ENCODE results near the gene ACAP3. TPM values are rescaled to one million over a fixed set of nuclear protein-coding genes. Genes with fewer than 3 reads are reported as not detected.

Gene ACAP3, protein sequence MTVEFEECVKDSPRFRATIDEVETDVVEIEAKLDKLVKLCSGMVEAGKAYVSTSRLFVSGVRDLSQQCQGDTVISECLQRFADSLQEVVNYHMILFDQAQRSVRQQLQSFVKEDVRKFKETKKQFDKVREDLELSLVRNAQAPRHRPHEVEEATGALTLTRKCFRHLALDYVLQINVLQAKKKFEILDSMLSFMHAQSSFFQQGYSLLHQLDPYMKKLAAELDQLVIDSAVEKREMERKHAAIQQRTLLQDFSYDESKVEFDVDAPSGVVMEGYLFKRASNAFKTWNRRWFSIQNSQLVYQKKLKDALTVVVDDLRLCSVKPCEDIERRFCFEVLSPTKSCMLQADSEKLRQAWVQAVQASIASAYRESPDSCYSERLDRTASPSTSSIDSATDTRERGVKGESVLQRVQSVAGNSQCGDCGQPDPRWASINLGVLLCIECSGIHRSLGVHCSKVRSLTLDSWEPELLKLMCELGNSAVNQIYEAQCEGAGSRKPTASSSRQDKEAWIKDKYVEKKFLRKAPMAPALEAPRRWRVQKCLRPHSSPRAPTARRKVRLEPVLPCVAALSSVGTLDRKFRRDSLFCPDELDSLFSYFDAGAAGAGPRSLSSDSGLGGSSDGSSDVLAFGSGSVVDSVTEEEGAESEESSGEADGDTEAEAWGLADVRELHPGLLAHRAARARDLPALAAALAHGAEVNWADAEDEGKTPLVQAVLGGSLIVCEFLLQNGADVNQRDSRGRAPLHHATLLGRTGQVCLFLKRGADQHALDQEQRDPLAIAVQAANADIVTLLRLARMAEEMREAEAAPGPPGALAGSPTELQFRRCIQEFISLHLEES
- total RNA-seq (2022; extraction: Qiagen RNA extraction; ENCODE audit: low read depth) = 8.1 to 17.8 TPM (median 13.7 TPM) in 5 replicates

DNA sequence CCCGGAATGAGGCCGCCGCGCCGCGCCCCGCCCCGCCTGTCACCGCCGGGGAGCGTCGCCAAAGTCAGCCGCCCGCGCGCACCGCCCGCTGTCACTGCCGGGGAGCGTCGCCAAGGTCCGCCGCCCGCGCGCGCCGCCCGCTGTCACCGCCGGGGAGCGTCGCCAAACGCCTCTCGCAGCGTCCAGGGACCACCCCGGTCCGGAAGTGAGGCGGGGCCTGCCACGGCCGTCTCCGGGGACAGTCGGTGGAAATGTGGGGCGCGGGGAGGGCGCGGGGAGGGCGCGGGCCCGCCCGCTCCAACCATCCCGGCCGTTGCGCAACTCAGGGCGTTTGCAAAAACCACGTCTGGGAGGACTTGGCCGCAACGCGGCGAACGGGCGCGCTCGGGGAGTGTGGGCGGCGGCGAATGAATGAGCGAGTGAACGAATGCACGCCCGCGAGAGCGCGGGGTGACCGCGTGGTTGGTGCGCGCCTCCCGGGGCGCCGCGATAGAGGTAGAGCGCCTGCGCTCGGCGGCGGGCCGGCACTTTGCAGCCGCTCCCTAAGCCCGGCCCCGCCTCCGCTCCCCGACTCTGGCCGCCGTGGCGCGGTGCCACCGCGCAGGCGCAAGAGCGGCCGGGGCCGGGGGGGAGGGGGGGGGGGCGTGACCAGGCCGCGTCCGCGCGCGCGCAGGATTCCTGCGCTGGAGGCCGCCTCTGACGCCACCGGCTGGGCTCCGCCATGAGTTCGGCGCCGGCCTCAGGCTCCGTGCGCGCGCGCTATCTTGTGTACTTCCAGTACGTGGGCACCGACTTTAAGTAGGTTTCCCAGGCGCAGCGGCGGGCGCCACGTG lies at the start of gene ACAP3, which contains the start of gene PUSL1:
TSS of gene ACAP3 (minus strand) at position 8 of the 833 bp plus-strand sequence. CDS start 115 bp downstream, outside the sequence.
TSS of gene PUSL1 (plus strand) at position 675 of the 833 bp plus-strand sequence. CDS start at position 722, 47 bp downstream.

DNA sequence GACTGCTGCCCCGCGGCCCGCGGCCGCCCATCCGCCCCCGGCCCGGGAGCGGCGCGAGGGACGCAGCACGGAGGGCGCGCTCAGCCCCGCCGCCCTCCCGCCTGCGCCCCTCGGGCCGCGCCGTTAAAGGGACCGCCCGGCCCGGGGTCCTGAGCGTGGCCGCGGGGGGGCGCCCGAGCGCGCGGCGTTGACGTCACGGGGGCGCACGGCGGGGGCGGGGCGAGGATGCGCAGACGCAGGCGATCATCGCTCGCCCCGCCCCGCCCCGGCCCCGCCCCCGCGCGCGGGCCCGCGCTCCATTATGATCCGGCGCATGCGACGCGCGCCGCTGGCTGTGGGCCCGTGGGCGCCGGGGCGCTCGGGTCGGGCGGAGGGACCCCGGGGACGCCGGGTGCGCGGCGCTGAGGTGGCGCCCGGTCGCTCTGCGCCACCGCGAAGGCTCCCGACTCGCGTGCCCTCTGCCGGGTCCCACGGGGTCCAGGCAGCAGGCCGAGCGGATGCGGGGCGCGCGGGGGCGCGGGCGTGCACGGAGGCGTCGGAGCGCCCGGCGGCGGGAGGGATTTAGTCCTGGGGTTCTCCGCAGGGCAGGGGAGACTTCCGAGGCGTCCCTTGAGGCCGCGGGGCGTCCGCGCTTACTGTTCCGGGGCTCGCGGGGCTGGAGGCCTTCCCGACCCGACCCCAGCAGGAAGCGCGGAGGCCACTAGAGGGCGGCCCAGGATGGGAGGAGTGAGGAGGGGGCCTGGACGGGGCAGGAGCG lies 41.7 kb upstream of the ACAP3 start, which contains the start of gene DVL1:
TSS of gene DVL1 (minus strand) at position 163 of the 757 bp plus-strand sequence. CDS start 353 bp downstream, outside the sequence.

DNA sequence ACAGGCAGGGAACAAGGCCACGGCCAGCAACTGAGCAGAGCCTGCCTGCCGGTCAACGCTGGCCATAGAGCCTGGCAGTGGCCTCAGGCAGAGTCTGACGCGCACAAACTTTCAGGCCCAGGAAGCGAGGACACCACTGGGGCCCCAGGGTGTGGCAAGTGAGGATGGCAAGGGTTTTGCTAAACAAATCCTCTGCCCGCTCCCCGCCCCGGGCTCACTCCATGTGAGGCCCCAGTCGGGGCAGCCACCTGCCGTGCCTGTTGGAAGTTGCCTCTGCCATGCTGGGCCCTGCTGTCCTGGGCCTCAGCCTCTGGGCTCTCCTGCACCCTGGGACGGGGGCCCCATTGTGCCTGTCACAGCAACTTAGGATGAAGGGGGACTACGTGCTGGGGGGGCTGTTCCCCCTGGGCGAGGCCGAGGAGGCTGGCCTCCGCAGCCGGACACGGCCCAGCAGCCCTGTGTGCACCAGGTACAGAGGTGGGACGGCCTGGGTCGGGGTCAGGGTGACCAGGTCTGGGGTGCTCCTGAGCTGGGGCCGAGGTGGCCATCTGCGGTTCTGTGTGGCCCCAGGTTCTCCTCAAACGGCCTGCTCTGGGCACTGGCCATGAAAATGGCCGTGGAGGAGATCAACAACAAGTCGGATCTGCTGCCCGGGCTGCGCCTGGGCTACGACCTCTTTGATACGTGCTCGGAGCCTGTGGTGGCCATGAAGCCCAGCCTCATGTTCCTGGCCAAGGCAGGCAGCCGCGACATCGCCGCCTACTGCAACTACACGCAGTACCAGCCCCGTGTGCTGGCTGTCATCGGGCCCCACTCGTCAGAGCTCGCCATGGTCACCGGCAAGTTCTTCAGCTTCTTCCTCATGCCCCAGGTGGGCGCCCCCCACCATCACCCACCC lies 23.6 kb upstream of the ACAP3 start, which contains the start of gene TAS1R3:
TSS of gene TAS1R3 (plus strand) at position 213 of the 898 bp plus-strand sequence. CDS start at position 279, 66 bp downstream.

DNA sequence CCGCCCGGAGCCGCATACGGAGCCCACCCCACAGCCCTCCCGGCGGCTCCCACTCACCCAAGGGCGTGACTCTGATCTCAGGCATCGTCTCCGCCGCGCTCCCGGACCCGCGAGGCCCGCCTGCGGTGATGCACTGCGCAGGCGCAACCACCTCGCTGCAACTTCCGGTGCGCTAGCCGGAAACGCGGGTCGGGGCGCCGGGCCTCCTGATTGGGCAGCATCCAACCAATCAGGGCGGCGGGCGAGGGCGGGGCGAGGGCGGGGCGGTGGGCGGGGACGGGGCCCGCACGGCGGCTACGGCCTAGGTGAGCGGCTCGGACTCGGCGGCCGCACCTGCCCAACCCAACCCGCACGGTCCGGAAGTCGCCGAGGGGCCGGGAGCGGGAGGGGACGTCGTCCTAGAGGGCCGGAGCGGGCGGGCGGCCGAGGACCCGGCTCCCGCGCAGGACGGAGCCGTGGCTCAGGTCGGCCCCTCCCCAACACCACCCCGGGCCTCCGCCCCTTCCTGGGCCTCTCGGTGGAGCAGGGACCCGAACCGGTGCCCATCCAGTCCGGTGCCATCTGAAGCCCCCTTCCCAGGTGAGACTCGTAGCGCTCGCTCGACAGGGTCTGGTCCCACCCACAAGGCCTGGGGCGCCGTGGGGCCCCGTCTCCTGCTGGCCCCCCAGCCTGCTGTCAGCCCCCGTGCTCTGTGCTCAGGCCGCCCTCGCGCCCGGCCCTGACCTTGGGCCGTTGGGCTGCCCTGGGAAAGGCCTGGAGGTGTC lies 17.0 kb upstream of the ACAP3 start, which contains the start of the genes CPTP and INTS11:
TSS of gene CPTP (plus strand) at position 279 of the 764 bp plus-strand sequence. CDS start 2,109 bp downstream, outside the sequence.
TSS of gene INTS11 (minus strand) at position 137 of the 764 bp plus-strand sequence. CDS start at position 85, 52 bp downstream.

DNA sequence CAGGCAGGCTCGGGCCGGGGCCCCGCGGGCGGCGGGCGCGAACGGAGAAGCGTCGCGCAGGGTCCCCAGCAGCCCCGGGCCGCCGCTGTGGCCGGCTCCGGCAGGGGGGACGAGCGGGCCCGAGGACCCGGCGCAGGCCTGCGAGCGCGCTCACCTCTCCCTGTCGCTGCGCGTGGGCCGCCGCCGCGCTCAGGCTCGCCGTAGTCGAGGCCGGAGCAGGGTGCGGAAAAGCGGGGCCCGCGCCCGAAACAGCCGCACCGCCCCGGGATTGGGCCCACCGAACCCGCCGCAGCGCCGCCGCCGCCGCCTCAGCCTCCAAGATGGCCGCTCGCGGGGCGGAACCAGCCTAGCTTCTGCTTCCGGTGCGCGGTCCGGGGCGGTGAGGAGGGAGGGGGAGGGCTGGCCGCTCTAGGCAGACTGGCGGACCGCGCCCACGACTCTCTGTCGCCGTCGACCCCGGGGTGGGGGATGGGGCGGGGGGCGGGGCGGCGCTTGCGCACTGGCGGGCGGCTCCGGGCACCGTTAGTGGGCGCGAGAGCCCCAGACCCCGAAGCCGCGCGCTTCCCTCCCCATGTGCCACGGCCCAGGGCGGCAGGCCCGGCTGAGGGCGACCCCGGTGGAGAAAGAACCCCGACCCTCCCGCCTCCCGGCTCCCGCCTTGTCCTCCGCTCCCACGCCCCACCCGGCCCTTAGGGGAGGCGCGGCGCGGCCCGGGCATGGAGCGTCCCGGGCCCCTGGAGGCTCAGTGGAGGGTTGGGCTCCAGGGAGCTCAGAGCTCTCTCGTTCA lies 34.0 kb downstream of the ACAP3 start, which contains the start of gene UBE2J2:
TSS of gene UBE2J2 (minus strand) at position 343 of the 787 bp plus-strand sequence. CDS start 5,862 bp downstream, outside the sequence.

DNA sequence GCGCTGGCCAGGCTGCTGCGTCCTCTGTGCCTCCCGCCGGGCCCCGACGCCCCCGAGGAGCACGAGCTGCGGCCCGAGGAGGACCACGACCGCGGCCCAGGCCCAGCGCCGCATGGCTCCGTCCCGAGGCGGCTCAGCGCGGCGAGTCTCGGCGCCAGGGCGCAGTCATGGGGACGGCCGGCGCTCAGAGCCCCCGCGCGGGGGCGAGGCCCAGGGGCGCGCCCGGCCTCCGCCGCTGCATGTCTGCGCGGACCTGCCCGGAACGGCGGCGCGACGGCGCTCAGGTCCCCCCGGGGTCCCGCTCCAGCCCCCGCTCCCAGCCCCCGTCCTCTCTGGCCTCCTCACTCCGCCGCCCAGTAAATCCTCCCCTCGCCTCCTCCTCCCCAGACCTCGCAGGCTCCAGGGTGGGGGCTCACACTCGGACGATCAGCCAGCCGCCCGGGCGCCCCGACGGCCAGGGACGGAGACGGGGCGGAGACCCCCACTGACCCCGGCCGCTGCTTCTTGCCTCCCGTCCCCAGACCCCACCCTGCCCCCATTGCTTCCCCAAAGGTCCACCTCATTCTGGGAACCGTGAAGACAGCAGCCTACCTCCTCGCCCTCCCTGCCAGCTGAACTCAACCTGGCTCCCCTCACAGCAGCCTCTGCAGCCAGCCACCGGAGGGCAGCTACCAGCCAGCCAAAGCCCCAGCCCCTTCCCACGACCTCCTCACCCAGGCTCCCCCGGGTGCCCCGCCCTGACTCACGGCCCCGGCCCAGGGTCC lies 61.0 kb downstream of the ACAP3 start, which contains the start of gene C1QTNF12:
TSS of gene C1QTNF12 (minus strand) at position 146 of the 764 bp plus-strand sequence. CDS start at position 114, 32 bp downstream.

Other genes starting within 250 kb of the ACAP3 start
- 0.32 to 0.62 TPM (median 0.53 TPM) in 5 replicates for gene RNF223, start 233.6 kb downstream of the ACAP3 start, total RNA-seq (2022; extraction: Qiagen RNA extraction; ENCODE audit: low read depth)
- gene C1orf159, start 191.8 kb downstream of the ACAP3 start, total RNA-seq (2022; extraction: Qiagen RNA extraction; ENCODE audit: low read depth) = 8.5 to 15.1 TPM (median 13.8 TPM) in 5 replicates
- not detected in 5 replicates for gene TTLL10, start 134.1 kb downstream of the ACAP3 start, total RNA-seq (2022; extraction: Qiagen RNA extraction; ENCODE audit: low read depth)
- gene TNFRSF18, start 101.3 kb downstream of the ACAP3 start, total RNA-seq (2022; extraction: Qiagen RNA extraction; ENCODE audit: low read depth) = not detected in 5 replicates
- gene TNFRSF4, start 93.8 kb downstream of the ACAP3 start, total RNA-seq (2022; extraction: Qiagen RNA extraction; ENCODE audit: low read depth) = 0.22 TPM in 1 of 5 replicates, not detected in the others
- gene SDF4, start 75.9 kb downstream of the ACAP3 start, total RNA-seq (2022; extraction: Qiagen RNA extraction; ENCODE audit: low read depth) = 105 to 136 TPM (median 127 TPM) in 5 replicates
- gene B3GALT6, start 75.7 kb downstream of the ACAP3 start, total RNA-seq (2022; extraction: Qiagen RNA extraction; ENCODE audit: low read depth) = 11.0 to 22.5 TPM (median 21.8 TPM) in 5 replicates
- gene C1QTNF12, start 61.2 kb downstream of the ACAP3 start, total RNA-seq (2022; extraction: Qiagen RNA extraction; ENCODE audit: low read depth) = 0.59 to 1.7 TPM (median 1.1 TPM) in 5 replicates
- 35.9 to 51.0 TPM (median 48.6 TPM) in 5 replicates for gene UBE2J2, start 34.1 kb downstream of the ACAP3 start, total RNA-seq (2022; extraction: Qiagen RNA extraction; ENCODE audit: low read depth)
- gene SCNN1D, start 27.5 kb downstream of the ACAP3 start, total RNA-seq (2022; extraction: Qiagen RNA extraction; ENCODE audit: low read depth) = 0.68 to 1.3 TPM (median 1.2 TPM) in 5 replicates
- gene PUSL1, start 667 bp upstream of the ACAP3 start, total RNA-seq (2022; extraction: Qiagen RNA extraction; ENCODE audit: low read depth) = 16.5 to 29.3 TPM (median 22.8 TPM) in 5 replicates
- gene INTS11, start 16.7 kb upstream of the ACAP3 start, total RNA-seq (2022; extraction: Qiagen RNA extraction; ENCODE audit: low read depth) = 47.7 to 61.4 TPM (median 58.1 TPM) in 5 replicates
- 13.1 to 20.9 TPM (median 18.3 TPM) in 5 replicates for gene CPTP, start 16.9 kb upstream of the ACAP3 start, total RNA-seq (2022; extraction: Qiagen RNA extraction; ENCODE audit: low read depth)
- gene TAS1R3, start 23.4 kb upstream of the ACAP3 start, total RNA-seq (2022; extraction: Qiagen RNA extraction; ENCODE audit: low read depth) = 0.08 to 0.14 TPM (median 0.12 TPM) in 5 replicates
- gene DVL1, start 41.5 kb upstream of the ACAP3 start, total RNA-seq (2022; extraction: Qiagen RNA extraction; ENCODE audit: low read depth) = 44.0 to 77.6 TPM (median 71.9 TPM) in 5 replicates
- gene MXRA8, start 50.6 kb upstream of the ACAP3 start, total RNA-seq (2022; extraction: Qiagen RNA extraction; ENCODE audit: low read depth) = 0.16 to 1.0 TPM (median 0.27 TPM) in 4 of 5 replicates, not detected in the other
- 99.9 to 181 TPM (median 176 TPM) in 5 replicates for gene AURKAIP1, start 67.3 kb upstream of the ACAP3 start, total RNA-seq (2022; extraction: Qiagen RNA extraction; ENCODE audit: low read depth)
- 36.2 to 57.5 TPM (median 50.3 TPM) in 5 replicates for gene CCNL2, start 91.4 kb upstream of the ACAP3 start, total RNA-seq (2022; extraction: Qiagen RNA extraction; ENCODE audit: low read depth)
- gene MRPL20, start 99.4 kb upstream of the ACAP3 start, total RNA-seq (2022; extraction: Qiagen RNA extraction; ENCODE audit: low read depth) = 127 to 156 TPM (median 138 TPM) in 5 replicates
- gene ANKRD65, start 113.3 kb upstream of the ACAP3 start, total RNA-seq (2022; extraction: Qiagen RNA extraction; ENCODE audit: low read depth) = not detected in 5 replicates
- 4.8 to 16.5 TPM (median 14.4 TPM) in 5 replicates for gene VWA1, start 127.8 kb upstream of the ACAP3 start, total RNA-seq (2022; extraction: Qiagen RNA extraction; ENCODE audit: low read depth)
- not detected in 5 replicates for gene ATAD3C, start 141.8 kb upstream of the ACAP3 start, total RNA-seq (2022; extraction: Qiagen RNA extraction; ENCODE audit: low read depth)
- 1.6 to 3.3 TPM (median 3.2 TPM) in 5 replicates for gene ATAD3B, start 163.8 kb upstream of the ACAP3 start, total RNA-seq (2022; extraction: Qiagen RNA extraction; ENCODE audit: low read depth)
- 28.2 to 40.1 TPM (median 37.3 TPM) in 5 replicates for gene ATAD3A, start 204.2 kb upstream of the ACAP3 start, total RNA-seq (2022; extraction: Qiagen RNA extraction; ENCODE audit: low read depth)
- gene TMEM240, start 232.7 kb upstream of the ACAP3 start, total RNA-seq (2022; extraction: Qiagen RNA extraction; ENCODE audit: low read depth) = 0.22 to 0.52 TPM (median 0.36 TPM) in 5 replicates

Measured in A549 treated with RU486 at 1 μM for 4 hours (cell line).